Sigmoid colon (tissue), 7 donors: ENCODE results near the gene VAMP7. TPM values are rescaled to one million over a fixed set of nuclear protein-coding genes. Genes with fewer than 3 reads are reported as not detected.
"Not testable (repeated sequence)": the region's sequence is repeated elsewhere in the genome, so short reads cannot be mapped to it uniquely, and the experiment has no call there.

Source experiments
- DNase-seq: peaks from one replicate; pipeline ENCODE4 v3.0.0-alpha.2; 2019
- H3K27ac ChIP-seq, 4 donors: fragments of 200-600 bp; sonication (generic); one replicate each; pipeline ENCODE4 v1.5.1; 2016 to 2019; ENCODE audit warnings: mild to moderate bottlenecking in 1 of 4
- H3K27me3 ChIP-seq, 3 donors: fragments of 200-600 bp; sonication (generic); one replicate each; pipeline ENCODE4 v1.5.1; 2019; ENCODE audit warnings: mild to moderate bottlenecking in 1 of 3
- H3K36me3 ChIP-seq, 4 donors: fragments of 200-600 bp; sonication (generic); one replicate each; pipeline ENCODE4 v1.5.1; 2016 to 2019
- H3K4me1 ChIP-seq, 4 donors: fragments of 200-600 bp; sonication (generic); one replicate each; pipeline ENCODE4 v1.5.1; 2017 to 2019
- H3K4me3 ChIP-seq, 4 donors: fragments of 200-600 bp; sonication (generic); one replicate each; pipeline ENCODE4 v1.5.1; 2017 to 2019; ENCODE audit warnings: mild to moderate bottlenecking in 2 of 4, moderate library complexity in 1 of 4
- H3K9me3 ChIP-seq, 4 donors: fragments of 200-600 bp in 3 of 4; sonication (generic) in 3 of 4; one replicate each; pipeline versions ENCODE4 v1.5.1 to v1.6.1; 2013 to 2019
- CTCF ChIP-seq, 4 experiments: fragments of 450-650 bp in 3 of 4; fragments of 200-600 bp in 1 of 4; IDR thresholded peaks; one replicate each; pipeline ENCODE4 v1.5.1; 2016 to 2019; ENCODE audit warnings: antibody characterized with exemption in 4 of 4, mild to moderate bottlenecking in 3 of 4, moderate library complexity in 2 of 4
- EP300 ChIP-seq, 4 donors: sonication (generic); formaldehyde crosslinking; IDR thresholded peaks; one replicate each; pipeline ENCODE4 v1.6.1; 2017; ENCODE audit warnings: antibody characterized with exemption in 4 of 4
- POLR2A ChIP-seq, 2 donors: fragments of 450-650 bp; IDR thresholded peaks; one replicate each; pipeline ENCODE4 v1.6.1; 2016; ENCODE audit warnings: antibody characterized with exemption in 2 of 2, mild to moderate bottlenecking in 2 of 2, moderate library complexity in 2 of 2
- POLR2AphosphoS5 ChIP-seq, 4 donors: sonication (generic); formaldehyde crosslinking; IDR thresholded peaks; one replicate each; pipeline ENCODE4 v1.6.1; 2017; ENCODE audit warnings: antibody characterized with exemption in 4 of 4
- WGBS, 2 donors: extraction: QIAGEN DNeasy Blood & Tissue Kit; methylation state at CpG; one replicate each; pipeline ENCODE4 v1.1.7; 2013; 5-methylcytosine and 5-hydroxymethylcytosine counted together
- intact Hi-C: fragments of 100-400 bp; cut with DNase I; formaldehyde crosslinking; loops from one replicate; pipeline ENCODE4 v1.15.1; 2023
- polyA plus RNA-seq, 3 donors: library from polyadenylated mRNA; stranded (reverse); fragments of 200-250 nt; gene quantifications; one replicate each; pipeline ENCODE4 v1.2.3, GENCODE V29; 2013
- total RNA-seq, 4 donors: library from RNA; depleted of rRNA; stranded (reverse); fragments of >200 nt; gene quantifications; one replicate each; pipeline ENCODE4 v1.1.0, GENCODE V29; 2016
- donor health status: healthy with polysubstance abuse.
- donor health status: Bipolar disorder and iron deficiency.
- donor health status: healthy.

Gene VAMP7
- total and polyA plus RNA-seq, 7 donors = 25.8 to 40.3 (median 34.6) TPM

DNA sequence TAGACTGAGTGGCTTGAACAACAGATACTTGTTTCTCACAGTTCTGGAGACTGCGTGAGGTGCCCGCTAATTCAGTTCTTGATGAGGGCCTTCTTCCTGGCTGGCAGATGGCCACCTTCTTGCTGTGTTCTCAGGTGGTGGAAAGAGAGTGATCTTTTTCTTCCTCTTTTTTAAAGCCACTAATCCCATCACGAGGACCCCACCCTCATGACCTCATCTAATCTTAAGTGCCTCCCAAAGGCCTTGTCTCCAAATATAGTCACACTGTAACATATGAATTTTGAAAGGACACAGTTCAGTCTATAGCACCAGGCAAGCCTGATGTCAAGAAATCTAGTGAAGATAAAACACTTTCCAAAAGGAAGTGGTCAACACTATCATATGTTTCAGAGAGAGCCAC, 12.4 kb downstream of the VAMP7 start:
- no peak for TF ChIP-seq EP300 (IDR thresholded peaks at IDR 0.05)
- no peak for TF ChIP-seq POLR2AphosphoS5 (IDR thresholded peaks at IDR 0.05)
- no peak for TF ChIP-seq POLR2A (IDR thresholded peaks at IDR 0.05)
- no peak for TF ChIP-seq CTCF (IDR thresholded peaks at IDR 0.05)
- Histone ChIP-seq H3K4me3 (no peak overlapping the region), H3K4me1 (no peaks in the 10 kb centered on the region), H3K27me3 (no peaks in the 10 kb centered on the region), H3K36me3 (peaks cover 0 to 39% (median 0%) of the 10 kb centered on the region in 4 donors), H3K27ac (no peak overlapping the region), H3K9me3 (no peaks in the 10 kb centered on the region)
- 43 to 52% methylated on average over 3 of the region's 3 CpGs for WGBS, 2 donors
- no peak for DNase-seq
- intact Hi-C loops = no loop called here

DNA sequence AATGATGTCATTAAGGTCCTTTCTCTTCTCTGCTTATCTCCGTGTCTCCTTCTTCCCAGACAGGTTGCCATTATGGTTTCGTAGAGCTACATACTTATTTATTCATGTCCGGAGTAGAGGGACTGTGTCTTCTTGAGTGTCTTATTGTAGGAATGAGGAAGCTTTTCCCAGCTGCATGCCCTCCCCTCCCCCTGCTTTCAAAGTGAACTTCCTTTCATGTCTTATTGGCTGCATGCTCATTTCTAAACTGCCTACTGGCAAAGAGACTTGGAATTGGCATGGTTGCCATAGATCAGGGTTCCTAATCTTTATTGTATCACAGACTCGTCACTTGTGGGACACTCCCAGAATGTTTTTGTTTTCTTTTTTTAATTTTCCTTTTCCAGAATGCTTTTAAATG, 15.4 kb downstream of the VAMP7 start:
- Histone ChIP-seq H3K9me3 (no peaks in the 10 kb centered on the region), H3K4me1 (no peaks in the 10 kb centered on the region), H3K27ac (no peak overlapping the region), H3K4me3 (no peak overlapping the region), H3K27me3 (no peaks in the 10 kb centered on the region), H3K36me3 (peaks cover 0 to 40% (median 0%) of the 10 kb centered on the region in 4 donors)
- TF ChIP-seq CTCF (IDR thresholded peaks at IDR 0.05) (no peak), POLR2AphosphoS5 (IDR thresholded peaks at IDR 0.05) (no peak), EP300 (IDR thresholded peaks at IDR 0.05) (no peak), POLR2A (IDR thresholded peaks at IDR 0.05) (no peak)
- 60 to 77% methylated on average over 4 of the region's 4 CpGs for WGBS, 2 donors
- intact Hi-C loops = no loop called here
- no peak for DNase-seq

GRCh38 chrX:155899366-155899765, 18.2 kb downstream of the VAMP7 start:
- Histone ChIP-seq H3K9me3 (no peaks in the 10 kb centered on the region), H3K4me3 (no peak overlapping the region), H3K27me3 (no peaks in the 10 kb centered on the region), H3K4me1 (no peaks in the 10 kb centered on the region), H3K27ac (no peak overlapping the region), H3K36me3 (peaks cover 0 to 30% (median 0%) of the 10 kb centered on the region in 4 donors)
- DNase-seq = no peak
- 27 to 68% methylated on average over 3 of the region's 3 CpGs for WGBS, 2 donors
- intact Hi-C loops = no loop called here
- TF ChIP-seq POLR2A (IDR thresholded peaks at IDR 0.05) (no peak), CTCF (IDR thresholded peaks at IDR 0.05) (no peak), EP300 (IDR thresholded peaks at IDR 0.05) (no peak), POLR2AphosphoS5 (IDR thresholded peaks at IDR 0.05) (no peak)

- intact Hi-C loops = no loop called here
- TF ChIP-seq POLR2A (IDR thresholded peaks at IDR 0.05) (no peak), POLR2AphosphoS5 (IDR thresholded peaks at IDR 0.05) (no peak), CTCF (IDR thresholded peaks at IDR 0.05) (no peak), EP300 (IDR thresholded peaks at IDR 0.05) (no peak)
- H3K4me1 ChIP-seq = no peaks in the 10 kb centered on the region
- peaks cover 0 to 23% (median 0%) of the 10 kb centered on the region in 4 donors for H3K36me3 ChIP-seq
- no peak overlapping the region for H3K4me3 ChIP-seq
- 92 to 96% methylated on average over 2 of the region's 2 CpGs for WGBS, 2 donors
- no peaks in the 10 kb centered on the region for H3K9me3 ChIP-seq
- no peaks in the 10 kb centered on the region for H3K27me3 ChIP-seq
- no peak overlapping the region for H3K27ac ChIP-seq
- no peak for DNase-seq
These were observed 19.6 kb downstream of the VAMP7 start for GRCh38 chrX:155900765-155901164.

DNA sequence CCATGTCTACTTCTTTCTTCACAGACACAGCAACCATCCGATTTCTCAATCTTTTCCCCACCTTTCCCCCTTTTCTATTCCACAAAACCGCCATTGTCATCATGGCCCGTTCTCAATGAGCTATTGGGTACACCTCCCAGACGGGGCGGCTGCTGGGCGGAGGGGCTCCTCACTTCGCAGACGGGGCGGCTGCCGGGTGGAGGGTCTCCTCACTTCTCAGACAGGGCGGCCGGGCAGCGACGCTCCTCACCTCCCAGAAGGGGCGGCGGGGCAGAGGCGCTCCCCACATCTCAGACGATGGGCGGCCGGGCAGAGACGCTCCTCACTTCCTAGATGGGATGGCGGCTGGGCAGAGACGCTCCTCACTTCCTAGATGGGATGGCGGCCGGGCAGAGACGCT, 26.5 kb downstream of the VAMP7 start:
- H3K9me3 ChIP-seq, H3K4me1 ChIP-seq, H3K27me3 ChIP-seq, H3K27ac ChIP-seq, H3K36me3 ChIP-seq, DNase-seq, H3K4me3 ChIP-seq, intact Hi-C loops: not testable (repeated sequence)
- 93 to 95% methylated on average over 26 of the region's 26 CpGs for WGBS, 2 donors
